Fibroblast of lung (primary cell): ENCODE results near the gene NUFIP2.

Experiments
- CTCF ChIP-seq, 2 donors: IDR thresholded peaks in 1 of 2; conservative IDR thresholded peaks in 1 of 2; 1 replicate in 1 of 2; 2 replicates in 1 of 2; pipeline ENCODE4 v1.5.1; 2011 to 2012; ENCODE audit warnings: low read length in 2 of 2, control low read depth in 1 of 2, inconsistent platforms in 1 of 2, low read depth in 1 of 2, mild to moderate bottlenecking in 1 of 2
- EZH2 ChIP-seq: IDR thresholded peaks from 2 replicates; pipeline ENCODE4 v1.5.1; 2012; ENCODE audit warnings: low read length, control low read depth, mild to moderate bottlenecking; ENCODE audit errors: missing control alignments

- no peak for TF ChIP-seq CTCF (conservative IDR thresholded peaks at IDR 0.05 in 1 of 2, IDR thresholded peaks at IDR 0.05 in 1 of 2; ENCODE audit: low read depth in 1 of 2, low read length in 2 of 2)
- TF ChIP-seq EZH2, result no peak
Measured at GRCh38 chr17:29245401-29245800, 48.5 kb downstream of the NUFIP2 start.
